ENCODE data around the gene CRIM1.

GRCh38 chr2:36441065-36441625 lies 85.6 kb downstream of the CRIM1 start:
- TF ChIP-seq CTCF (IDR thresholded peaks at IDR 0.05; ENCODE audit: low read length): no peak
- TF ChIP-seq EZH2 (optimal IDR thresholded peaks at IDR 0.05; ENCODE audit: low read depth, low read length): no peak
- no peak for TF ChIP-seq EZH2phosphoT487 (IDR thresholded peaks at IDR 0.05; ENCODE audit: low read length)
